GM12878 (cell line): ENCODE data around the gene PCNX1. TPM values are rescaled to one million over a fixed set of nuclear protein-coding genes. Genes with fewer than 3 reads are reported as not detected.

Experiments
- ASH2L ChIP-seq: fragments of 300-600, 200-600 bp; sonication (generic); IDR thresholded peaks from 2 replicates; pipeline ENCODE4 v1.6.1; 2017; ENCODE audit warnings: low read depth, mild to moderate bottlenecking, borderline replicate concordance
- BCL11A ChIP-seq: IDR thresholded peaks from 2 replicates; pipeline ENCODE4 v1.6.1; 2011; ENCODE audit warnings: low read depth, low read length
- ELK1 ChIP-seq: IDR thresholded peaks from 2 replicates; pipeline ENCODE4 v1.6.1; 2012; ENCODE audit warnings: low read depth, low read length, improper control_type of control experiment
- EZH2 ChIP-seq: IDR thresholded peaks from 2 replicates; pipeline ENCODE4 v1.6.1; 2012; ENCODE audit warnings: low read depth, mild to moderate bottlenecking, control low read depth, inconsistent platforms, low read length, borderline replicate concordance; ENCODE audit not compliant: control insufficient read depth
- HDAC6 ChIP-seq: fragments of 200-600 bp; sonication (generic); IDR thresholded peaks from one replicate; pipeline ENCODE4 v1.8.0; 2017; ENCODE audit warnings: antibody characterized with exemption; ENCODE audit not compliant: unreplicated experiment
- IRF3 ChIP-seq: fragments of 450-650 bp; IDR thresholded peaks from 2 replicates; pipeline ENCODE4 v1.6.1; 2014; ENCODE audit warnings: mild to moderate bottlenecking
- KAT2A ChIP-seq: conservative IDR thresholded peaks from 2 replicates; pipeline ENCODE4 v1.6.1; 2011; ENCODE audit warnings: low read depth, low read length; ENCODE audit not compliant: control insufficient read depth
- MTA3 ChIP-seq: IDR thresholded peaks from 2 replicates; pipeline ENCODE4 v1.6.1; 2012; ENCODE audit warnings: low read length, inconsistent platforms, borderline replicate concordance
- NFYB ChIP-seq: IDR thresholded peaks from 2 replicates; pipeline ENCODE4 v1.6.1; 2011; ENCODE audit warnings: low read depth, mild to moderate bottlenecking, low read length, improper control_type of control experiment, moderate library complexity; ENCODE audit not compliant: insufficient read depth
- NKRF ChIP-seq: fragments of 450-650 bp; conservative IDR thresholded peaks from 2 replicates; pipeline ENCODE4 v1.6.1; 2017; ENCODE audit warnings: mild to moderate bottlenecking, moderate library complexity
- NR2F1 ChIP-seq: fragments of 450-650 bp; conservative IDR thresholded peaks from 2 replicates; pipeline ENCODE4 v1.6.1; 2017; ENCODE audit warnings: mild to moderate bottlenecking
- RELB ChIP-seq: fragments of 450-650 bp; IDR thresholded peaks from 2 replicates; pipeline ENCODE4 v1.6.1; 2017; ENCODE audit warnings: low read depth, mild to moderate bottlenecking, moderate library complexity
- SUPT20H ChIP-seq: IDR thresholded peaks from 2 replicates; pipeline ENCODE4 v1.6.1; 2011; ENCODE audit warnings: low read depth, mild to moderate bottlenecking, low read length, moderate library complexity, borderline replicate concordance; ENCODE audit not compliant: control insufficient read depth
- SUZ12 ChIP-seq: fragments of 200-600 bp; sonication (generic); IDR thresholded peaks from one replicate; pipeline ENCODE4 v1.6.1; 2018; ENCODE audit warnings: antibody characterized with exemption, mild to moderate bottlenecking; ENCODE audit not compliant: unreplicated experiment
- USF1 ChIP-seq: IDR thresholded peaks from 2 replicates; pipeline ENCODE4 v1.6.1; 2011; ENCODE audit warnings: borderline replicate concordance, low read depth, mild to moderate bottlenecking, moderate library complexity, mixed read lengths, low read length; ENCODE audit not compliant: insufficient read depth; ENCODE audit errors: extremely low read length
- ZNF274 ChIP-seq: IDR thresholded peaks from one replicate; pipeline ENCODE4 v1.8.0; 2011; ENCODE audit not compliant: insufficient read length, insufficient read depth
- ZNF687 ChIP-seq: fragments of 450-650 bp; IDR thresholded peaks from 2 replicates; pipeline ENCODE4 v1.6.1; 2017; ENCODE audit warnings: mild to moderate bottlenecking, moderate library complexity
- polyA plus RNA-seq, 11 experiments: library from polyadenylated mRNA; depleted of rRNA in 4 of 11; unstranded in 6 of 11; stranded (reverse) in 5 of 11; fragments of >200 nt; fragmentation: Nextera tagmentation in 4 of 11; fragmentation: Illumina TruSeq in 1 of 11; extraction: Ambion mirVana in 4 of 11; extraction: Trizol in 1 of 11; gene quantifications; 1 replicate in 1 of 11; 2 replicates in 10 of 11; pipeline versions ENCODE4 v1.2.1 to v1.2.3, GENCODE V29; 2011 to 2016; ENCODE audit warnings: inconsistent platforms in 2 of 11, missing spikeins in 2 of 11, low read depth in 1 of 11
- total RNA-seq, 4 experiments: library from RNA; depleted of rRNA in 3 of 4; stranded (reverse); fragments of >200 nt in 3 of 4; fragmentation: Illumina TruSeq in 1 of 4; extraction: Trizol in 1 of 4; gene quantifications; 2 replicates each; pipeline versions ENCODE4 v1.2.1 to v1.2.3, GENCODE V29; 2013 to 2021

PCNX1 gene
- total and polyA plus RNA-seq, 10 of the 15 experiments (the other 5 are each of a cell fraction or from before 2014, with no cell fraction given) = 4.6 to 53.9 (median 20.5) TPM

- TF ChIP-seq IRF3 (0 out of 2 replicates have a peak, but pooled peaks have one; percentile 44), ZNF274 (no peak), BCL11A (no peak), EZH2 (no peak), NR2F1 (peak; percentile 59; the same call in 1 of the 2 replicates), KAT2A (no peak), HDAC6 (no peak), NKRF (peak; percentile 40; the same call in 1 of the 2 replicates), ELK1 (no peak), SUPT20H (no peak), MTA3 (no peak), USF1 (no peak), ZNF687 (peak; percentile 27; the same call in 1 of the 2 replicates), NFYB (no peak), ASH2L (peak; percentile 49; the same call in 1 of the 2 replicates), SUZ12 (no peak), RELB (no peak)
Observed at GRCh38 chr14:70907176-70907995, at the start of gene PCNX1 (continued).
